IPS-18c (cell line): ENCODE data around the gene PCDHGA12.
A peak's percentile ranks its signal among the peaks of the same experiment; 100 is the strongest.
"Not testable (repeated sequence)": the region's sequence is repeated elsewhere in the genome, so short reads cannot be mapped to it uniquely, and the experiment has no call there.

Source experiments
- H3K4me3 ChIP-seq: 2 replicates; pipeline ENCODE4 v1.7.0; 2013; ENCODE audit warnings: low read depth, mild to moderate bottlenecking, low read length, moderate library complexity; ENCODE audit not compliant: insufficient read depth
- H3K9me3 ChIP-seq: one replicate; pipeline ENCODE4 v1.6.1; 2013; ENCODE audit warnings: mild to moderate bottlenecking, low read length, moderate library complexity; ENCODE audit not compliant: control insufficient read depth, insufficient read depth

Gene PCDHGA12

GRCh38 chr5:141430332-141431113 lies at the start of gene PCDHGA12:
TSS of gene PCDHGA12 (plus strand) at chr5:141430507. CDS start at chr5:141430760, 253 bp downstream.
- H3K4me3 ChIP-seq, result no peak within 1 kb of the TSS; the same call in 1 of the 2 replicates
- H3K9me3 ChIP-seq, result peaks cover 16% of the 10 kb centered on the region

DNA sequence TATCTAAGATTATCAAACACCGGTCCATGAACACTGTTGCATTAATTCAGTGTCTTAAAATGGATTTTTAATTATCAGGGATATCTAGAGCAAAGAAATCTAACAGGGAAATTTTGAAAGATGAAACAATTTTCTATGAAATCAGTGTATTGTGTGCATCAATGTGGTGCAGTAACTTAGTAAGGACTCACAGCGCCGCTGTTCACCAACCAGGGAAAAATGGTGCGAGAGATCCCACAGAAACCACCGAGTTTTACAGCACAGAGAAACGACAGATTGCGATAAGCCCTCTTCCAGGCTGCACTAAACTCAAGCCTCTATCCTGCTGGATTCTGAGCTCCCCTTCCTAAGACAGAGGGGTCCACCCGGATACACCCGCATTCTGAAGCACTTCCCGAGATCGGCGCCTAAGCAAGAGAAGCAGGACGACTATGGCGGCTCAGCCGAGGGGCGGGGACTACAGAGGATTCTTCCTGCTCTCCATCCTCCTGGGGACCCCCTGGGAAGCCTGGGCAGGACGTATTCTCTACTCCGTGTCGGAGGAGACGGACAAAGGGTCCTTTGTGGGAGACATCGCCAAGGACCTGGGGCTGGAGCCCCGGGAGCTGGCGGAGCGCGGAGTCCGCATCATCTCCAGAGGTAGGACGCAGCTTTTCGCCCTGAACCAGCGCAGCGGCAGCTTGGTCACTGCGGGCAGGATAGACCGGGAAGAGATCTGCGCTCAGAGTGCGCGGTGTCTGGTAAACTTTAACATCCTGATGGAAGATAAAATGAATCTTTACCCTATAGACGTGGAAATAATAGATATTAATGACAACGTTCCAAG lies 47.6 kb upstream of the PCDHGA12 start, which contains the start of gene PCDHGA7:
TSS of gene PCDHGA7 (plus strand) at position 274 of the 826 bp plus-strand sequence. CDS start at position 432, 158 bp downstream.
- H3K9me3 ChIP-seq, result peaks cover 10% of the 10 kb centered on the region
- H3K4me3 ChIP-seq, result no peak within 1 kb of the TSS; the same call in 1 of the 2 replicates

- Histone ChIP-seq H3K4me3 (no peak overlapping the region), H3K9me3 (peaks cover 13% of the 10 kb centered on the region)
Observed at GRCh38 chr5:141383345-141383744, 47.0 kb upstream of the PCDHGA12 start.

- Histone ChIP-seq H3K9me3 (peaks cover 22% of the 10 kb centered on the region), H3K4me3 (no peak overlapping the region)
Observed at GRCh38 chr5:141384471-141385267, 45.6 kb upstream of the PCDHGA12 start.

DNA sequence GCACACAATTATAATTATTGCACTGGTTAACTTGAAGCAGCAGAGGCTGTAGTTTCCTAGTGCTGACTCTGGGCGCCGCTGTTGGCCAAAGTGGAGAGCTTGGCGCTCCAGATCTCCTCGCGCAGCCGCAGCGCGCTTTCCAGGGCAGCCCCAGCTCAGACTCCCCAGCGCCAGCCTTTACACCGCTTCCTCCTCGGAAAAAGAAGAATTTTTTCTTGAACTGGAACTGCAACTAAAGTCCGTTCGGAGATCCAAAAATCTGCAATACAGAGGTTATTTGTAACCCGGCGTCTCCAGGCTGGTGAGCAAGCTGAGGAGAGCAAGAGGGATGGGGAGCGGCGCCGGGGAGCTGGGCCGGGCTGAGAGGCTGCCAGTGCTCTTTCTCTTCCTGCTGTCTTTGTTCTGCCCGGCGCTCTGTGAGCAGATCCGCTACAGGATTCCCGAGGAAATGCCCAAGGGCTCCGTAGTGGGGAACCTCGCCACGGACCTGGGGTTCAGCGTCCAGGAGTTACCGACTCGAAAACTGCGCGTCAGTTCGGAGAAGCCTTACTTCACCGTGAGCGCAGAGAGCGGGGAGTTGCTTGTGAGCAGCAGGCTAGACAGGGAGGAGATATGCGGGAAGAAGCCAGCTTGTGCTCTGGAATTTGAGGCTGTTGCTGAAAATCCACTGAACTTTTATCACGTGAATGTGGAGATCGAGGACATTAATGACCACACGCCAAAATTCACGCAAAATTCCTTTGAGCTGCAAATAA lies 42.6 kb upstream of the PCDHGA12 start, which contains the start of gene PCDHGB4:
TSS of gene PCDHGB4 (plus strand) at position 142 of the 755 bp plus-strand sequence. CDS start at position 329, 187 bp downstream.
- not testable (repeated sequence) for H3K4me3 ChIP-seq
- H3K9me3 ChIP-seq, result peaks cover 19% of the 10 kb centered on the region

- H3K9me3 ChIP-seq, result peaks cover 24% of the 10 kb centered on the region
- H3K4me3 ChIP-seq, result peak overlapping the region; percentile 20; the same call in 1 of the 2 replicates
Observed at GRCh38 chr5:141388661-141389060, 41.6 kb upstream of the PCDHGA12 start.

DNA sequence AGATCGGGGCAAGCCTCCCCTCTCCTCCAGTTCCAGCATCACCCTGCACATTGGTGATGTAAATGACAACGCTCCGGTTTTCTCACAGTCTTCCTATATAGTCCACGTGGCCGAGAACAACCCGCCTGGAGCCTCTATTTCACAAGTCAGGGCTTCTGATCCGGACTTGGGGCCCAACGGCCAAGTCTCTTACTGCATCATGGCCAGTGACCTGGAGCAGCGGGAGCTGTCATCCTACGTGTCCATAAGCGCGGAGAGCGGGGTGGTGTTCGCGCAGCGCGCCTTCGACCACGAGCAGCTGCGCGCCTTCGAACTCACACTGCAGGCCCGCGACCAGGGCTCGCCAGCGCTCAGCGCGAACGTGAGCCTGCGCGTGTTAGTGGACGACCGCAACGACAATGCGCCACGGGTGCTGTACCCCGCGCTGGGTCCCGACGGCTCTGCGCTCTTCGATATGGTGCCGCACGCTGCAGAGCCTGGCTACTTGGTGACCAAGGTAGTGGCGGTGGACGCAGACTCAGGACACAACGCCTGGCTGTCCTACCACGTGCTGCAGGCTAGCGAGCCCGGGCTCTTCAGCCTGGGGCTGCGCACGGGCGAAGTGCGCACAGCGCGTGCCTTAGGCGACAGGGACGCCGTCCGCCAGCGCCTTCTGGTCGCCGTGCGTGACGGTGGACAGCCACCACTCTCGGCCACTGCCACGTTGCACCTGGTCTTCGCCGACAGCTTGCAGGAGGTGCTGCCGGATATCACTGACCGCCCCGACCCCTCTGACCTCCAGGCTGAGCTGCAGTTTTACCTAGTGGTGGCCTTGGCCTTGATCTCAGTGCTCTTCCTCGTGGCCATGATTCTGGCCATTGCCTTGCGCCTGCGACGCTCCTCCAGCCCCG lies 40.9 kb upstream of the PCDHGA12 start:
- Histone ChIP-seq H3K9me3 (peaks cover 22% of the 10 kb centered on the region), H3K4me3 (peak overlapping the region; percentile 20; the same call in 1 of the 2 replicates)

DNA sequence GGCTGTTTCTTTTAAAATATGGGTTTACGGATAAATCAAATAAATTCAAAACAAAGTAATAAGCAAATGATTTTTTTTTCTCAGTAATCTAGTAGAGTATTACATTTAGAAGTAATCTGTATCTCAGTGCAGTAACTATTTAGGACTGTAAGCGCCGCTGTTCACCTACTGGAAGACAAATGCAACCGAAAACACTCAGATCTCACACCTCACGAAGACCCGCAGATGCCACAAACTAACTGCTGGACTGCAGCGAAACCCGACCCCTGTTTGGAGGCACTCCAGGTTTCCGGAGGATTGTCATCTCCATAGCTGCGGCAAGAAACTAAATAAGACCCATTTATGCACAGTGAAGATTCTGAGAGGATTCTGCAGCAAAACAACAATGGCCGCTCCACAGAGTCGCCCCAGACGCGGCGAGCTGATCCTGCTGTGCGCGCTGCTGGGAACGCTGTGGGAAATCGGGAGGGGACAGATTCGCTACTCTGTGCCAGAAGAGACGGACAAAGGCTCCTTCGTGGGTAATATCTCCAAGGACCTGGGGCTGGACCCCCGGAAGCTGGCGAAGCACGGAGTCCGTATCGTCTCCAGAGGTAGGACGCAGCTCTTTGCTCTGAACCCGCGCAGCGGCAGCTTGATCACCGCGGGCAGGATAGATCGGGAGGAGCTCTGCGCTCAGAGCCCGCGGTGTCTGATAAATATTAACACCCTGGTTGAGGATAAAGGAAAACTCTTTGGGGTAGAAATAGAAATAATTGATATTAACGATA lies 37.7 kb upstream of the PCDHGA12 start, which contains the start of gene PCDHGA8:
TSS of gene PCDHGA8 (plus strand) at position 205 of the 770 bp plus-strand sequence. CDS start at position 386, 181 bp downstream.
- Histone ChIP-seq H3K4me3 (no peak within 1 kb of the TSS; the same call in 1 of the 2 replicates), H3K9me3 (peaks cover 22% of the 10 kb centered on the region)

GRCh38 chr5:141393267-141393666 lies 37.0 kb upstream of the PCDHGA12 start:
- Histone ChIP-seq H3K4me3 (no peak overlapping the region), H3K9me3 (peaks cover 20% of the 10 kb centered on the region)

GRCh38 chr5:141394401-141395187 lies 35.7 kb upstream of the PCDHGA12 start:
- peaks cover 21% of the 10 kb centered on the region for H3K9me3 ChIP-seq
- H3K4me3 ChIP-seq, result not testable (repeated sequence)

DNA sequence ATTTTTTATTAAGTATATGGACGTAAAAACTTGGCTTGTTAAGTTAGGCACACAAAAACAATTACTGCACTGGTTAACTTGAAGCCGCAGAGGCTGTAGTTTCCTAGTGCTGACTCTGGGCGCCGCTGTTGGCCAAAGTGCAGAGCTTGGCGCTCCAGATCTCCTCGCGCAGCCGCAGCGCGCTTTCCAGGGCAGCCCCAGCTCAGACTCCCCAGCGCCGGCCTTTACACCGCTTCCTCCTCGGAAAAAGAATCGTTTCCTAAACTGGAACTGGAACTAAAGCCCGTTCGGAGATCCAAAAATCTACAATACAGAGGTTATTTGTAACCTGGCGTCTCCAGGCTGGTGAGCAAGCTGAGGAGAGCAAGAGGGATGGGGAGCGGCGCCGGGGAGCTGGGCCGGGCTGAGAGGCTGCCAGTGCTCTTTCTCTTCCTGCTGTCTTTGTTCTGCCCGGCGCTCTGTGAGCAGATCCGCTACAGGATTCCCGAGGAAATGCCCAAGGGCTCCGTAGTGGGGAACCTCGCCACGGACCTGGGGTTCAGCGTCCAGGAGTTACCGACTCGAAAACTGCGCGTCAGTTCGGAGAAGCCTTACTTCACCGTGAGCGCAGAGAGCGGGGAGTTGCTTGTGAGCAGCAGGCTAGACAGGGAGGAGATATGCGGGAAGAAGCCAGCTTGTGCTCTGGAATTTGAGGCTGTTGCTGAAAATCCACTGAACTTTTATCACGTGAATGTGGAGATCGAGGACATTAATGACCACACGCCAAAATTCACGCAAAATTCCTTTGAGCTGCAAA lies 32.4 kb upstream of the PCDHGA12 start, which contains the start of gene PCDHGB5:
TSS of gene PCDHGB5 (plus strand) at position 192 of the 796 bp plus-strand sequence. CDS start at position 373, 181 bp downstream.
- Histone ChIP-seq H3K9me3 (peaks cover 25% of the 10 kb centered on the region), H3K4me3 (peak within 1 kb of the TSS; percentile 28; the same call in 1 of the 2 replicates)

DNA sequence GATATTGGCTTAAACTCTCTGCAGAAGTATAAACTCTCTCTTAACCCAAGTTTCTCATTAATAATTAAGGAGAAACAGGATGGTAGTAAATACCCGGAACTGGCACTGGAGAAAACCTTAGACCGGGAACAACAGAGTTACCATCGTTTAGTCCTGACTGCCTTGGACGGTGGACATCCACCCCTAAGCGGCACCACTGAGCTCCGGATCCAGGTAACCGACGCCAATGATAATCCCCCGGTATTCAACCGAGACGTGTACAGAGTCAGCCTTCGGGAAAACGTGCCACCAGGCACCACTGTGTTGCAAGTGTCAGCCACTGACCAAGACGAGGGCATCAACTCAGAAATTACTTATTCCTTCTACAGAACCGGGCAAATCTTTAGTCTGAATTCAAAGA lies 31.7 kb upstream of the PCDHGA12 start:
- H3K4me3 ChIP-seq, result no peak overlapping the region
- peaks cover 19% of the 10 kb centered on the region for H3K9me3 ChIP-seq

DNA sequence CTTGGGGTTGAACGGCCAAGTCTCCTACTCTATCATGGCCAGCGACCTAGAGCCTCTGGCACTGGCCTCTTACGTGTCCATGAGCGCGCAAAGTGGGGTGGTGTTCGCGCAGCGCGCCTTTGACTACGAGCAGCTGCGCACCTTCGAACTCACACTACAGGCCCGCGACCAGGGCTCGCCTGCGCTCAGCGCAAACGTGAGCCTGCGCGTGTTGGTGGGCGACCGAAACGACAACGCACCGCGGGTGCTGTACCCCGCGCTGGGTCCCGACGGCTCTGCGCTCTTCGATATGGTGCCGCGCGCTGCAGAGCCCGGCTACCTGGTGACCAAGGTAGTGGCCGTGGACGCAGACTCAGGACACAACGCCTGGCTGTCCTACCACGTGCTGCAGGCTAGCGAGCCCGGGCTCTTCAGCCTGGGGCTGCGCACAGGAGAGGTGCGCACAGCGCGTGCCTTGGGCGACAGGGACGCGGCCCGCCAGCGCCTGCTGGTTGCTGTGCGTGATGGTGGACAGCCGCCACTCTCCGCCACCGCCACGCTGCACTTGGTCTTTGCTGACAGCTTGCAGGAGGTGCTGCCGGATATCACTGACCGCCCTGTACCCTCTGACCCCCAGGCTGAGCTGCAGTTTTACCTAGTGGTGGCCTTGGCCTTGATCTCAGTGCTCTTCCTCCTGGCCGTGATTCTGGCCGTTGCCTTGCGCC lies 30.6 kb upstream of the PCDHGA12 start:
- Histone ChIP-seq H3K4me3 (no peak overlapping the region), H3K9me3 (peaks cover 15% of the 10 kb centered on the region)
